ENCODE data around the gene MAGI2.
"Not testable (repeated sequence)": the region's sequence is repeated elsewhere in the genome, so short reads cannot be mapped to it uniquely, and the experiment has no call there.

MAGI2 gene

GRCh38 chr7:79453266-79453557, 255 bp downstream of the MAGI2 start:
- ChIA-PET CTCF (interaction anchor here (1.9 kb wide), 1 partner anchor 19 kb away, joined by 5 read pairs; no protein-coding TSS in a partner anchor), POLR2A (no interaction called here)
- DNase-seq (ENCODE audit: extremely low spot score) = peak; percentile 8
- TF ChIP-seq CTCF (IDR thresholded peaks at IDR 0.05; ENCODE audit: control extremely low read depth, extremely low read depth, low read depth, missing control alignments) = no peak

GRCh38 chr7:79452495-79453265, 787 bp downstream of the MAGI2 start:
- peak; percentile 12 for DNase-seq (ENCODE audit: extremely low spot score)
- ChIA-PET POLR2A (no interaction called here), CTCF (interaction anchor here (1.2 to 1.9 kb wide), 2 partner anchors 11 to 19 kb away, joined by 3 to 5 read pairs; no protein-coding TSS in a partner anchor)
- no peak for TF ChIP-seq CTCF (IDR thresholded peaks at IDR 0.05; ENCODE audit: control extremely low read depth, extremely low read depth, low read depth, missing control alignments)

GRCh38 chr7:79452032-79452494, 1.4 kb downstream of the MAGI2 start:
- ChIA-PET CTCF (interaction anchor here (1.2 to 1.9 kb wide), 2 partner anchors 11 to 20 kb away, joined by 3 to 5 read pairs; no protein-coding TSS in a partner anchor), POLR2A (no interaction called here)
- no peak for TF ChIP-seq CTCF (IDR thresholded peaks at IDR 0.05; ENCODE audit: control extremely low read depth, extremely low read depth, low read depth, missing control alignments)
- no peak for DNase-seq (ENCODE audit: extremely low spot score)

GRCh38 chr7:79451580-79451979, 1.9 kb downstream of the MAGI2 start:
- CTCF ChIA-PET = interaction anchor here (1.2 to 1.9 kb wide), 2 partner anchors 12 to 21 kb away, joined by 3 to 5 read pairs; no protein-coding TSS in a partner anchor
- POLR2A ChIA-PET = no interaction called here
- DNase-seq (ENCODE audit: extremely low spot score) = no peak
- TF ChIP-seq CTCF (IDR thresholded peaks at IDR 0.05; ENCODE audit: control extremely low read depth, extremely low read depth, low read depth, missing control alignments) = no peak

GRCh38 chr7:79442766-79443165, 10.7 kb downstream of the MAGI2 start:
- CTCF ChIA-PET; DNase-seq (ENCODE audit: extremely low spot score); POLR2A ChIA-PET: not testable (repeated sequence)

GRCh38 chr7:79436378-79436777, 17.1 kb downstream of the MAGI2 start:
- POLR2A ChIA-PET = no interaction called here
- no peak for DNase-seq (ENCODE audit: extremely low spot score)
- TF ChIP-seq CTCF (IDR thresholded peaks at IDR 0.05; ENCODE audit: control extremely low read depth, extremely low read depth, low read depth, missing control alignments) = no peak
- CTCF ChIA-PET = no interaction called here

- POLR2A ChIA-PET = no interaction called here
- no peak for TF ChIP-seq CTCF (IDR thresholded peaks at IDR 0.05; ENCODE audit: control extremely low read depth, extremely low read depth, low read depth, missing control alignments)
- CTCF ChIA-PET = no interaction called here
- DNase-seq (ENCODE audit: extremely low spot score) = no peak
Observed at GRCh38 chr7:79434867-79435266, 18.6 kb downstream of the MAGI2 start.
